ENCODE measurements around the gene CACNA1D.

Gene CACNA1D

GRCh38 chr3:53772562-53772961 lies 278.2 kb downstream of the CACNA1D start:
- H3K4me3 ChIP-seq (ENCODE audit: low read length in 2 of 2), result no peak overlapping the region
- H3K4me1 ChIP-seq (ENCODE audit: control insufficient read depth, insufficient read depth, low read length), result no peaks in the 10 kb centered on the region
- no peak overlapping the region for H3K9ac ChIP-seq (ENCODE audit: low read length in 2 of 2)
- H3K36me3 ChIP-seq (ENCODE audit: control insufficient read depth in 2 of 2, insufficient read depth in 2 of 2, low read length in 2 of 2), result no peaks in the 10 kb centered on the region
- H3K27ac ChIP-seq (ENCODE audit: low read length), result no peak overlapping the region
- no peaks in the 10 kb centered on the region for H3K9me3 ChIP-seq (ENCODE audit: control insufficient read depth in 2 of 2, low read length in 2 of 2)
- no peaks in the 10 kb centered on the region for H3K27me3 ChIP-seq (ENCODE audit: control insufficient read depth in 1 of 2, insufficient read depth in 2 of 2, low read length in 2 of 2)

- no peaks in the 10 kb centered on the region for H3K27me3 ChIP-seq (ENCODE audit: control insufficient read depth in 1 of 2, insufficient read depth in 2 of 2, low read length in 2 of 2)
- no peaks in the 10 kb centered on the region for H3K4me1 ChIP-seq (ENCODE audit: control insufficient read depth, insufficient read depth, low read length)
- no peak overlapping the region for H3K4me3 ChIP-seq (ENCODE audit: low read length in 2 of 2)
- no peak overlapping the region for H3K27ac ChIP-seq (ENCODE audit: low read length)
- H3K9ac ChIP-seq (ENCODE audit: low read length in 2 of 2), result no peak overlapping the region
- no peaks in the 10 kb centered on the region for H3K9me3 ChIP-seq (ENCODE audit: control insufficient read depth in 2 of 2, low read length in 2 of 2)
- H3K36me3 ChIP-seq (ENCODE audit: control insufficient read depth in 2 of 2, insufficient read depth in 2 of 2, low read length in 2 of 2), result no peaks in the 10 kb centered on the region
Observed at GRCh38 chr3:53773021-53773436, 278.6 kb downstream of the CACNA1D start.

GRCh38 chr3:53773611-53774368 lies 279.4 kb downstream of the CACNA1D start:
- no peaks in the 10 kb centered on the region for H3K9me3 ChIP-seq (ENCODE audit: control insufficient read depth in 2 of 2, low read length in 2 of 2)
- no peaks in the 10 kb centered on the region for H3K27me3 ChIP-seq (ENCODE audit: control insufficient read depth in 1 of 2, insufficient read depth in 2 of 2, low read length in 2 of 2)
- no peak overlapping the region for H3K4me3 ChIP-seq (ENCODE audit: low read length in 2 of 2)
- no peaks in the 10 kb centered on the region for H3K36me3 ChIP-seq (ENCODE audit: control insufficient read depth in 2 of 2, insufficient read depth in 2 of 2, low read length in 2 of 2)
- H3K27ac ChIP-seq (ENCODE audit: low read length), result no peak overlapping the region
- H3K9ac ChIP-seq (ENCODE audit: low read length in 2 of 2), result no peak overlapping the region
- H3K4me1 ChIP-seq (ENCODE audit: control insufficient read depth, insufficient read depth, low read length), result no peaks in the 10 kb centered on the region

- Histone ChIP-seq H3K9me3 (ENCODE audit: control insufficient read depth in 2 of 2, low read length in 2 of 2) (no peaks in the 10 kb centered on the region), H3K4me3 (ENCODE audit: low read length in 2 of 2) (no peak overlapping the region), H3K4me1 (ENCODE audit: control insufficient read depth, insufficient read depth, low read length) (no peaks in the 10 kb centered on the region), H3K36me3 (ENCODE audit: control insufficient read depth in 2 of 2, insufficient read depth in 2 of 2, low read length in 2 of 2) (no peaks in the 10 kb centered on the region), H3K9ac (ENCODE audit: low read length in 2 of 2) (no peak overlapping the region), H3K27ac (ENCODE audit: low read length) (no peak overlapping the region), H3K27me3 (ENCODE audit: control insufficient read depth in 1 of 2, insufficient read depth in 2 of 2, low read length in 2 of 2) (no peaks in the 10 kb centered on the region)
Observed at GRCh38 chr3:53774414-53774813, 280.0 kb downstream of the CACNA1D start.

- no peaks in the 10 kb centered on the region for H3K36me3 ChIP-seq (ENCODE audit: control insufficient read depth in 2 of 2, insufficient read depth in 2 of 2, low read length in 2 of 2)
- H3K27me3 ChIP-seq (ENCODE audit: control insufficient read depth in 1 of 2, insufficient read depth in 2 of 2, low read length in 2 of 2), result no peaks in the 10 kb centered on the region
- H3K9me3 ChIP-seq (ENCODE audit: control insufficient read depth in 2 of 2, low read length in 2 of 2), result no peaks in the 10 kb centered on the region
- H3K4me3 ChIP-seq (ENCODE audit: low read length in 2 of 2), result no peak overlapping the region
- H3K27ac ChIP-seq (ENCODE audit: low read length), result no peak overlapping the region
- no peaks in the 10 kb centered on the region for H3K4me1 ChIP-seq (ENCODE audit: control insufficient read depth, insufficient read depth, low read length)
- H3K9ac ChIP-seq (ENCODE audit: low read length in 2 of 2), result no peak overlapping the region
Observed at GRCh38 chr3:53775018-53775417, 280.6 kb downstream of the CACNA1D start.

- no peak overlapping the region for H3K27ac ChIP-seq (ENCODE audit: low read length)
- no peaks in the 10 kb centered on the region for H3K36me3 ChIP-seq (ENCODE audit: control insufficient read depth in 2 of 2, insufficient read depth in 2 of 2, low read length in 2 of 2)
Observed at GRCh38 chr3:53775834-53776251, 281.4 kb downstream of the CACNA1D start.

GRCh38 chr3:53776494-53777101 lies 282.2 kb downstream of the CACNA1D start:
- Histone ChIP-seq H3K4me1 (ENCODE audit: control insufficient read depth, insufficient read depth, low read length) (no peaks in the 10 kb centered on the region), H3K4me3 (ENCODE audit: low read length in 2 of 2) (no peak overlapping the region), H3K27ac (ENCODE audit: low read length) (no peak overlapping the region), H3K9ac (ENCODE audit: low read length in 2 of 2) (no peak overlapping the region), H3K27me3 (ENCODE audit: control insufficient read depth in 1 of 2, insufficient read depth in 2 of 2, low read length in 2 of 2) (no peaks in the 10 kb centered on the region), H3K9me3 (ENCODE audit: control insufficient read depth in 2 of 2, low read length in 2 of 2) (no peaks in the 10 kb centered on the region), H3K36me3 (ENCODE audit: control insufficient read depth in 2 of 2, insufficient read depth in 2 of 2, low read length in 2 of 2) (no peaks in the 10 kb centered on the region)

More at GRCh38 chr3:53775834-53776251, 281.4 kb downstream of the CACNA1D start:
- Histone ChIP-seq H3K4me3 (ENCODE audit: low read length in 2 of 2) (no peak overlapping the region), H3K9ac (ENCODE audit: low read length in 2 of 2) (no peak overlapping the region), H3K9me3 (ENCODE audit: control insufficient read depth in 2 of 2, low read length in 2 of 2) (no peaks in the 10 kb centered on the region), H3K27me3 (ENCODE audit: control insufficient read depth in 1 of 2, insufficient read depth in 2 of 2, low read length in 2 of 2) (no peaks in the 10 kb centered on the region), H3K4me1 (ENCODE audit: control insufficient read depth, insufficient read depth, low read length) (no peaks in the 10 kb centered on the region)

GRCh38 chr3:53777468-53777867 lies 283.1 kb downstream of the CACNA1D start:
- no peaks in the 10 kb centered on the region for H3K4me1 ChIP-seq (ENCODE audit: control insufficient read depth, insufficient read depth, low read length)
- H3K4me3 ChIP-seq (ENCODE audit: low read length in 2 of 2), result no peak overlapping the region
- no peak overlapping the region for H3K9ac ChIP-seq (ENCODE audit: low read length in 2 of 2)
- no peaks in the 10 kb centered on the region for H3K9me3 ChIP-seq (ENCODE audit: control insufficient read depth in 2 of 2, low read length in 2 of 2)
- H3K27me3 ChIP-seq (ENCODE audit: control insufficient read depth in 1 of 2, insufficient read depth in 2 of 2, low read length in 2 of 2), result no peaks in the 10 kb centered on the region
- no peak overlapping the region for H3K27ac ChIP-seq (ENCODE audit: low read length)
- no peaks in the 10 kb centered on the region for H3K36me3 ChIP-seq (ENCODE audit: control insufficient read depth in 2 of 2, insufficient read depth in 2 of 2, low read length in 2 of 2)

GRCh38 chr3:53778153-53778552 lies 283.7 kb downstream of the CACNA1D start:
- H3K4me1 ChIP-seq (ENCODE audit: control insufficient read depth, insufficient read depth, low read length), result no peaks in the 10 kb centered on the region
- no peaks in the 10 kb centered on the region for H3K36me3 ChIP-seq (ENCODE audit: control insufficient read depth in 2 of 2, insufficient read depth in 2 of 2, low read length in 2 of 2)
- H3K9me3 ChIP-seq (ENCODE audit: control insufficient read depth in 2 of 2, low read length in 2 of 2), result no peaks in the 10 kb centered on the region
- no peak overlapping the region for H3K27ac ChIP-seq (ENCODE audit: low read length)
- H3K27me3 ChIP-seq (ENCODE audit: control insufficient read depth in 1 of 2, insufficient read depth in 2 of 2, low read length in 2 of 2), result no peaks in the 10 kb centered on the region
- H3K9ac ChIP-seq (ENCODE audit: low read length in 2 of 2), result no peak overlapping the region
- no peak overlapping the region for H3K4me3 ChIP-seq (ENCODE audit: low read length in 2 of 2)

- no peaks in the 10 kb centered on the region for H3K27me3 ChIP-seq (ENCODE audit: control insufficient read depth in 1 of 2, insufficient read depth in 2 of 2, low read length in 2 of 2)
- no peaks in the 10 kb centered on the region for H3K36me3 ChIP-seq (ENCODE audit: control insufficient read depth in 2 of 2, insufficient read depth in 2 of 2, low read length in 2 of 2)
Observed at GRCh38 chr3:53780171-53780570, 285.8 kb downstream of the CACNA1D start.

GRCh38 chr3:53780806-53781205 lies 286.4 kb downstream of the CACNA1D start:
- Histone ChIP-seq H3K4me1 (ENCODE audit: control insufficient read depth, insufficient read depth, low read length) (no peaks in the 10 kb centered on the region), H3K4me3 (ENCODE audit: low read length in 2 of 2) (no peak overlapping the region), H3K9ac (ENCODE audit: low read length in 2 of 2) (no peak overlapping the region), H3K9me3 (ENCODE audit: control insufficient read depth in 2 of 2, low read length in 2 of 2) (no peaks in the 10 kb centered on the region), H3K36me3 (ENCODE audit: control insufficient read depth in 2 of 2, insufficient read depth in 2 of 2, low read length in 2 of 2) (no peaks in the 10 kb centered on the region), H3K27ac (ENCODE audit: low read length) (no peak overlapping the region), H3K27me3 (ENCODE audit: control insufficient read depth in 1 of 2, insufficient read depth in 2 of 2, low read length in 2 of 2) (no peaks in the 10 kb centered on the region)

More at GRCh38 chr3:53780171-53780570, 285.8 kb downstream of the CACNA1D start:
- Histone ChIP-seq H3K9me3 (ENCODE audit: control insufficient read depth in 2 of 2, low read length in 2 of 2) (no peaks in the 10 kb centered on the region), H3K9ac (ENCODE audit: low read length in 2 of 2) (no peak overlapping the region), H3K4me1 (ENCODE audit: control insufficient read depth, insufficient read depth, low read length) (no peaks in the 10 kb centered on the region), H3K4me3 (ENCODE audit: low read length in 2 of 2) (no peak overlapping the region), H3K27ac (ENCODE audit: low read length) (no peak overlapping the region)
